Activated CD8-positive, alpha-beta T cell treated with anti-CD3 and anti-CD28 coated beads for 36 hours (primary cell): Measurements from ENCODE around the gene CACNA2D3. TPM values are rescaled to one million over a fixed set of nuclear protein-coding genes. Genes with fewer than 3 reads are reported as not detected.

Source experiments
- ATAC-seq: fragments of 200-7000 bp; cut with Tn5 transposase; one replicate; pipeline ENCODE4 v1.10.0; 2021; ENCODE audit warnings: mild to moderate bottlenecking, moderate library complexity
- CTCF ChIA-PET: fragments of 350-600 bp; sonication (Branson Sonifier 250); formaldehyde crosslinking; loops from one replicate; lab custom pipeline; 2021; ENCODE audit warnings: antibody characterized with exemption; lab: Charles Lee
- POLR2A ChIA-PET: fragments of 350-600 bp; sonication (Branson Sonifier 250); formaldehyde crosslinking; loops from one replicate; lab custom pipeline; 2021; ENCODE audit warnings: antibody characterized with exemption; lab: Charles Lee
- DNase-seq: peaks from one replicate; pipeline ENCODE4 v3.0.0-alpha.2; 2020
- H3K27ac Mint-ChIP-seq: one replicate; pipeline ENCODE4 v1.8.0; 2021; ENCODE audit warnings: mild to moderate bottlenecking, mixed read lengths
- H3K27me3 Mint-ChIP-seq: one replicate; pipeline ENCODE4 v1.8.0; 2021; ENCODE audit warnings: mixed read lengths
- H3K36me3 Mint-ChIP-seq: one replicate; pipeline ENCODE4 v1.8.0; 2021; ENCODE audit warnings: low read depth, mixed read lengths
- H3K4me1 Mint-ChIP-seq: one replicate; pipeline ENCODE4 v1.8.0; 2021; ENCODE audit warnings: low read depth, mixed read lengths
- H3K4me3 Mint-ChIP-seq: one replicate; pipeline ENCODE4 v1.8.0; 2021; ENCODE audit warnings: mild to moderate bottlenecking, moderate library complexity, mixed read lengths
- H3K9me3 Mint-ChIP-seq: one replicate; pipeline ENCODE4 v1.8.0; 2021; ENCODE audit warnings: mixed read lengths
- CTCF ChIP-seq: fragments of 200-600 bp; IDR thresholded peaks from one replicate; pipeline ENCODE4 v1.8.0; 2022; ENCODE audit warnings: antibody characterized with exemption, mild to moderate bottlenecking
- intact Hi-C: fragments of 100-400 bp; cut with micrococcal nuclease; formaldehyde crosslinking; loops from one replicate; pipeline ENCODE4 v1.10.0; 2022
- total RNA-seq, 2 experiments: library from RNA; stranded (reverse); gene quantifications; one replicate each; pipeline ENCODE4 v1.2.3, GENCODE V29; 2021

Gene CACNA2D3
- total RNA-seq, 2 experiments from 2014 or later: not detected

- ChIA-PET CTCF (no interaction called here), POLR2A (no interaction called here)
- no peak overlapping the region for H3K27ac Mint-ChIP-seq
- no peaks in the 10 kb centered on the region for H3K36me3 Mint-ChIP-seq
- intact Hi-C loops: no loop called here
- H3K4me1 Mint-ChIP-seq: no peaks in the 10 kb centered on the region
- ATAC-seq (no peak), DNase-seq (no peak)
- TF ChIP-seq CTCF: no peak
- no peaks in the 10 kb centered on the region for H3K27me3 Mint-ChIP-seq
- no peaks in the 10 kb centered on the region for H3K9me3 Mint-ChIP-seq
- no peak overlapping the region for H3K4me3 Mint-ChIP-seq
Observed at GRCh38 chr3:54988302-54988837, 866.0 kb downstream of the CACNA2D3 start.

- no peak overlapping the region for H3K4me3 Mint-ChIP-seq
- no peaks in the 10 kb centered on the region for H3K9me3 Mint-ChIP-seq
- no peak for TF ChIP-seq CTCF
- no peak for DNase-seq
- ChIA-PET POLR2A (no interaction called here), CTCF (no interaction called here)
- no peaks in the 10 kb centered on the region for H3K4me1 Mint-ChIP-seq
- no peak for ATAC-seq
- intact Hi-C loops: no loop called here
- no peaks in the 10 kb centered on the region for H3K36me3 Mint-ChIP-seq
- H3K27me3 Mint-ChIP-seq: no peaks in the 10 kb centered on the region
- H3K27ac Mint-ChIP-seq: no peak overlapping the region
Observed at GRCh38 chr3:54988838-54989630, 866.7 kb downstream of the CACNA2D3 start.

GRCh38 chr3:54994111-54994513, 871.8 kb downstream of the CACNA2D3 start:
- ATAC-seq: no peak
- no peak for DNase-seq
- Mint-ChIP-seq H3K9me3 (peaks cover 4% of the 10 kb centered on the region), H3K36me3 (no peaks in the 10 kb centered on the region), H3K4me1 (no peaks in the 10 kb centered on the region), H3K4me3 (no peak overlapping the region), H3K27me3 (no peaks in the 10 kb centered on the region), H3K27ac (no peak overlapping the region)
- POLR2A ChIA-PET: no interaction called here
- intact Hi-C loops: no loop called here
- no peak for TF ChIP-seq CTCF
- CTCF ChIA-PET: no interaction called here

GRCh38 chr3:54999159-54999558, 876.8 kb downstream of the CACNA2D3 start:
- Mint-ChIP-seq H3K9me3 (peaks cover 3% of the 10 kb centered on the region), H3K27me3 (no peaks in the 10 kb centered on the region), H3K4me1 (no peaks in the 10 kb centered on the region), H3K27ac (no peak overlapping the region), H3K36me3 (no peaks in the 10 kb centered on the region), H3K4me3 (no peak overlapping the region)
- ATAC-seq (no peak), DNase-seq (no peak)
- POLR2A ChIA-PET: no interaction called here
- TF ChIP-seq CTCF: no peak
- intact Hi-C loops: no loop called here
- CTCF ChIA-PET: no interaction called here

- H3K4me1 Mint-ChIP-seq: no peaks in the 10 kb centered on the region
- H3K4me3 Mint-ChIP-seq: no peak overlapping the region
- ATAC-seq: no peak
- no peak for TF ChIP-seq CTCF
- CTCF ChIA-PET: no interaction called here
- H3K9me3 Mint-ChIP-seq: peaks cover 2% of the 10 kb centered on the region
- no peak overlapping the region for H3K27ac Mint-ChIP-seq
- DNase-seq: no peak
- no peaks in the 10 kb centered on the region for H3K36me3 Mint-ChIP-seq
- H3K27me3 Mint-ChIP-seq: no peaks in the 10 kb centered on the region
- intact Hi-C loops: no loop called here
- POLR2A ChIA-PET: no interaction called here
Observed at GRCh38 chr3:54999811-55000210, 877.5 kb downstream of the CACNA2D3 start.
